K562 (cell line): ENCODE results near the gene ADGRG4. TPM values are rescaled to one million over a fixed set of nuclear protein-coding genes. Genes with fewer than 3 reads are reported as not detected.
"Not testable (repeated sequence)": the region's sequence is repeated elsewhere in the genome, so short reads cannot be mapped to it uniquely, and the experiment has no call there.

ENCODE experiments used
- ATAC-seq: fragments of 200-7000 bp; cut with Tn5 transposase; 3 replicates; pipeline ENCODE4 v1.9.1; 2020; ENCODE audit warnings: moderate library complexity
- Bru-seq: library from RNA; stranded (reverse); fragments of 400-500 nt; gene quantifications from one replicate; lab custom pipeline; 2021; lab: Mats Ljungman, UMichigan
- BruChase-seq, 2 experiments: library from RNA; stranded (reverse); fragments of 400-500 nt; gene quantifications; one replicate each; lab custom pipeline; 2021; lab: Mats Ljungman, UMichigan
- BruUV-seq: library from RNA; stranded (reverse); fragments of 400-500 nt; replicated peaks from 2 replicates; lab custom pipeline; 2021; lab: Mats Ljungman, UMichigan
- CTCF ChIA-PET: fragments of 300-600 bp; formaldehyde crosslinking; extraction: SDS; loops from one replicate; lab custom pipeline; 2021; ENCODE audit warnings: low intra/inter-chr PET ratio; lab: Yijun Ruan, JAX
- POLR2A ChIA-PET: fragments of 300-600, 350-650 bp; sonication (Branson Sonifier 250); formaldehyde crosslinking; extraction: SDS; loops from one replicate; lab custom pipeline; 2021; ENCODE audit warnings: antibody characterized with exemption, inconsistent platforms; lab: Yijun Ruan, JAX
- DNase-seq, 4 experiments: peaks; one replicate each; pipeline versions ENCODE4 v3.0.0 to v3.0.0-alpha.2; 2011 to 2018; ENCODE audit warnings: low spot score in 3 of 4, mixed read lengths in 3 of 4; ENCODE audit errors: extremely low read depth in 1 of 4
- FAIRE-seq: peaks from 2 replicates; lab custom pipeline; 2011; peaks lifted over from hg19 to GRCh38; lab: Jason Lieb, UNC
- H2AFZ ChIP-seq: 2 replicates; pipeline ENCODE4 v1.6.0; 2011; ENCODE audit warnings: low read depth, low read length, control low read depth, inconsistent platforms
- H3K27ac ChIP-seq: fragments of 200-600 bp; 3 replicates; pipeline ENCODE4 v1.8.0; 2011; ENCODE audit warnings: low read depth, mild to moderate bottlenecking, control low read depth, inconsistent platforms, low read length, moderate library complexity, mixed read lengths; ENCODE audit errors: extremely low read depth
- H3K27me3 ChIP-seq, 2 experiments: fragments of 300-600 bp in 1 of 2; 2 replicates in 1 of 2; 3 replicates in 1 of 2; pipeline versions ENCODE4 v1.6.0 to v1.8.0; 2011; ENCODE audit warnings: inconsistent platforms in 2 of 2, low read length in 2 of 2, mild to moderate bottlenecking in 1 of 2, mixed read lengths in 1 of 2, moderate library complexity in 1 of 2; ENCODE audit not compliant: control insufficient read depth in 2 of 2, insufficient read depth in 2 of 2
- H3K36me3 ChIP-seq: fragments of 300-600 bp; 3 replicates; pipeline ENCODE4 v1.8.0; 2011; ENCODE audit warnings: mild to moderate bottlenecking, low read length, inconsistent platforms; ENCODE audit not compliant: control insufficient read depth, insufficient read depth
- H3K4me1 ChIP-seq, 2 experiments: fragments of 200-600 bp in 1 of 2; replicated peaks in 1 of 2; 2 replicates in 1 of 2; 3 replicates in 1 of 2; pipeline versions ENCODE4 v1.5.1 to v1.8.0; 2011; ENCODE audit warnings: inconsistent platforms in 2 of 2, low read length in 2 of 2, mild to moderate bottlenecking in 1 of 2, mixed read lengths in 1 of 2, moderate library complexity in 1 of 2; ENCODE audit not compliant: control insufficient read depth in 2 of 2, insufficient read depth in 2 of 2
- H3K4me2 ChIP-seq: 2 replicates; pipeline ENCODE4 v1.6.1; 2011; ENCODE audit warnings: low read length, control low read depth, inconsistent platforms, mixed read lengths; ENCODE audit not compliant: insufficient read depth
- H3K4me3 ChIP-seq: fragments of 200-600 bp; sonication (generic), shearing (Covaris generic); 2 replicates; pipeline ENCODE4 v1.5.1; 2016; ENCODE audit warnings: control low read depth, inconsistent platforms
- H3K79me2 ChIP-seq: fragments of 200-600 bp; 3 replicates; pipeline ENCODE4 v1.8.0; 2011; ENCODE audit warnings: low read length, inconsistent platforms; ENCODE audit not compliant: control insufficient read depth, insufficient read depth
- H3K9ac ChIP-seq, 2 experiments: 2 replicates each; pipeline versions ENCODE4 v1.6.0 to v1.6.1; 2011; ENCODE audit warnings: low read depth in 2 of 2, low read length in 2 of 2, control low read depth in 1 of 2, inconsistent platforms in 1 of 2, mild to moderate bottlenecking in 1 of 2, mixed read lengths in 1 of 2; ENCODE audit not compliant: insufficient read depth in 1 of 2
- H3K9me1 ChIP-seq: one replicate; pipeline ENCODE4 v1.6.0; 2011; ENCODE audit warnings: inconsistent platforms, mild to moderate bottlenecking, low read length, moderate library complexity; ENCODE audit not compliant: control insufficient read depth, insufficient read depth
- H3K9me3 ChIP-seq: replicated peaks from 2 replicates; pipeline ENCODE4 v1.5.1; 2011; ENCODE audit warnings: low read depth, low read length, inconsistent platforms; ENCODE audit not compliant: control insufficient read depth, insufficient read depth
- H4K20me1 ChIP-seq: replicated peaks from 2 replicates; pipeline ENCODE4 v1.6.1; 2011; ENCODE audit warnings: low read length, inconsistent platforms, mixed read lengths; ENCODE audit not compliant: control insufficient read depth, insufficient read depth
- WGBS: fragments of 100-300 bp; shearing (Covaris generic); methylation state at CpG from one replicate; pipeline ENCODE4 v1.1.6; 2016; ENCODE audit warnings: low coverage, mixed read lengths; ENCODE audit not compliant: insufficient coverage; ENCODE audit errors: missing lambda C conversion rate; 5-methylcytosine and 5-hydroxymethylcytosine counted together
- in situ Hi-C: fragments of 300-500 bp; cut with MboI; formaldehyde crosslinking; loops from 4 replicates; pipeline ENCODE4 v1.15.0; 2018; ENCODE audit warnings: inconsistent platforms, mixed read lengths
- intact Hi-C: fragments of 100-400 bp; cut with micrococcal nuclease; formaldehyde crosslinking; loops from 2 replicates; pipeline ENCODE4 v1.14.2; 2022
- long read RNA-seq, 3 experiments: library from polyadenylated mRNA in 2 of 3; library from RNA in 1 of 3; unstranded in 2 of 3; stranded (forward) in 1 of 3; transcript quantifications; one replicate each; pipeline ENCODE4 v2.0.0, GENCODE V29; 2019 to 2022
- polyA minus RNA-seq, 3 experiments: library from RNA; depleted of rRNA, polyadenylated mRNA; stranded (reverse); fragments of >200 nt; gene quantifications; 2 replicates each; pipeline ENCODE4 v1.2.3, GENCODE V29; 2011
- polyA plus RNA-seq, 8 experiments: library from polyadenylated mRNA; depleted of rRNA in 4 of 8; stranded (reverse) in 5 of 8; unstranded in 3 of 8; fragments of >200 nt; fragmentation: Nextera tagmentation in 2 of 8; fragmentation: Illumina TruSeq in 1 of 8; extraction: Ambion mirVana in 2 of 8; extraction: Trizol in 1 of 8; gene quantifications; 2 replicates each; pipeline versions ENCODE4 v1.2.1 to v1.2.3, GENCODE V29; 2011 to 2014; ENCODE audit warnings: inconsistent platforms in 1 of 8, missing spikeins in 1 of 8
- total RNA-seq, 7 experiments: library from RNA; depleted of rRNA in 6 of 7; stranded (reverse); fragments of >200 nt in 6 of 7; fragmentation: Illumina TruSeq in 2 of 7; extraction: Trizol in 2 of 7; gene quantifications; 2 replicates each; pipeline versions ENCODE4 v1.2.1 to v1.2.3, GENCODE V29; 2011 to 2021; ENCODE audit warnings: low replicate concordance in 1 of 7

The ADGRG4 gene
- total RNA-seq (2011; cell fraction: chromatin; rRNA removed; ENCODE audit: low replicate concordance), result not detected in 2 replicates
- total RNA-seq (2011; cell fraction: nucleolus; rRNA removed), result not detected in 2 replicates
- total RNA-seq (2011; cell fraction: nucleoplasm; rRNA removed), result not detected in 2 replicates
- not detected in 2 replicates for total RNA-seq (2014; rRNA removed)
- total RNA-seq (2014; rRNA removed; fragmentation: Illumina TruSeq; extraction: Trizol), result not detected in 2 replicates
- total RNA-seq (2015; rRNA removed; fragmentation: Illumina TruSeq; extraction: Trizol), result not detected in 2 replicates
- not detected in 2 replicates for total RNA-seq (2021)
- not detected in 2 replicates for polyA plus RNA-seq (2011; rRNA removed)
- not detected in 2 replicates for polyA plus RNA-seq (2011; cell fraction: cytosol; rRNA removed)
- not detected in 2 replicates for polyA plus RNA-seq (2011; cell fraction: nucleus; rRNA removed)
- polyA plus RNA-seq (2012), result not detected in 2 replicates
- not detected in 2 replicates for polyA plus RNA-seq (2014; fragmentation: Illumina TruSeq; extraction: Trizol)
- not detected for polyA plus RNA-seq (2014; fragmentation: Nextera tagmentation; extraction: Ambion mirVana)
- polyA plus RNA-seq (2014; rRNA removed), result not detected in 2 replicates
- not detected in 2 replicates for polyA minus RNA-seq (2011; rRNA and poly(A)+ RNA removed)
- polyA minus RNA-seq (2011; cell fraction: cytosol; rRNA and poly(A)+ RNA removed), result not detected in 2 replicates
- polyA minus RNA-seq (2011; cell fraction: nucleus; rRNA and poly(A)+ RNA removed), result not detected in 2 replicates
- not detected for Bru-seq, nascent RNA
- BruChase-seq, experiment 1, labeled RNA remaining after a 2-hour chase, result not detected
- BruChase-seq, experiment 2, labeled RNA remaining after a 6-hour chase, result percentile 1 among the genes with signal in this experiment
- long read RNA-seq, experiment 1, result 0 reads
- long read RNA-seq, experiment 2, result 0 reads
- long read RNA-seq, experiment 3, result 0 reads

GRCh38 chrX:136300721-136301120 lies at the start of gene ADGRG4:
Gene ADGRG4 (plus strand): TSS chrX:136300963. CDS start chrX:136308778, 7,815 bp downstream.
- WGBS, result 16% methylated on average over 3 of the region's 4 CpGs
- H3K27me3 ChIP-seq, ATAC-seq: not testable (repeated sequence)

More at GRCh38 chrX:136300721-136301120, at the start of gene ADGRG4:
- H3K9me1 ChIP-seq, BruUV-seq, DNase-seq, POLR2A ChIA-PET, H3K9ac ChIP-seq, H3K4me3 ChIP-seq, H3K79me2 ChIP-seq, in situ Hi-C loops, H3K27ac ChIP-seq, H3K4me1 ChIP-seq, H3K4me2 ChIP-seq, H2AFZ ChIP-seq, intact Hi-C loops, H3K9me3 ChIP-seq, CTCF ChIA-PET, H3K36me3 ChIP-seq, FAIRE-seq, H4K20me1 ChIP-seq: not testable (repeated sequence)
